SK-N-SH treated with all-trans-retinoic acid at 6 μM for 48 hours (cell line): Measurements from ENCODE around the gene ACOXL.
A peak's percentile ranks its signal among the peaks of the same experiment; 100 is the strongest.
"Not testable (repeated sequence)": the region's sequence is repeated elsewhere in the genome, so short reads cannot be mapped to it uniquely, and the experiment has no call there.

Source experiments
- ATAC-seq: fragments of 200-7000 bp; cut with Tn5 transposase; 3 replicates; pipeline ENCODE4 v1.9.1; 2020; ENCODE audit warnings: mild to moderate bottlenecking, moderate library complexity
- ARNTL ChIP-seq: fragments of 450-650 bp; formaldehyde crosslinking; IDR thresholded peaks from 2 replicates; pipeline ENCODE4 v1.5.0; 2020; ENCODE audit warnings: low read depth, mild to moderate bottlenecking, moderate library complexity, borderline replicate concordance
- BACH2 ChIP-seq: fragments of 250-450 bp; sonication (Bioruptor Pico); IDR thresholded peaks from 2 replicates; pipeline ENCODE4 v1.9.0; 2021; ENCODE audit warnings: mild to moderate bottlenecking, borderline replicate concordance
- CREB5 ChIP-seq: fragments of 250-450 bp; sonication (Bioruptor Pico); IDR thresholded peaks from 2 replicates; pipeline ENCODE4 v1.5.1; 2020; ENCODE audit warnings: low read depth, mild to moderate bottlenecking, moderate library complexity
- CSRNP3 ChIP-seq: fragments of 250-450 bp; sonication (Bioruptor Pico); IDR thresholded peaks from 2 replicates; pipeline ENCODE4 v1.5.1; 2021; ENCODE audit warnings: mild to moderate bottlenecking, moderate library complexity
- ESRRG ChIP-seq: fragments of 250-450 bp; sonication (Bioruptor Pico); IDR thresholded peaks from 2 replicates; pipeline ENCODE4 v1.6.1; 2021; ENCODE audit warnings: mild to moderate bottlenecking
- GLIS3 ChIP-seq: fragments of 250-450 bp; sonication (Bioruptor Pico); IDR thresholded peaks from 2 replicates; pipeline ENCODE4 v1.5.0; 2020; ENCODE audit warnings: mild to moderate bottlenecking, moderate library complexity
- ISL1 ChIP-seq: fragments of 250-450 bp; sonication (Bioruptor Pico); IDR thresholded peaks from 2 replicates; pipeline ENCODE4 v2.1.2; 2022; ENCODE audit warnings: mild to moderate bottlenecking, moderate library complexity
- PPARA ChIP-seq: fragments of 250-450 bp; sonication (Bioruptor Pico); IDR thresholded peaks from 2 replicates; pipeline ENCODE4 v1.5.0; 2020; ENCODE audit warnings: mild to moderate bottlenecking, borderline replicate concordance
- SNAI2 ChIP-seq: fragments of 250-450 bp; sonication (Bioruptor Pico); IDR thresholded peaks from 2 replicates; pipeline ENCODE4 v1.5.0; 2020; ENCODE audit warnings: mild to moderate bottlenecking, moderate library complexity
- TCF4 ChIP-seq: fragments of 250-450 bp; sonication (Bioruptor Pico); IDR thresholded peaks from 2 replicates; pipeline ENCODE4 v1.8.0; 2021; ENCODE audit warnings: mild to moderate bottlenecking, moderate library complexity, borderline replicate concordance
- TSHZ2 ChIP-seq: fragments of 250-450 bp; sonication (Bioruptor Pico); IDR thresholded peaks from 2 replicates; pipeline ENCODE4 v1.5.0; 2020; ENCODE audit warnings: mild to moderate bottlenecking, moderate library complexity
- ZC3H10 ChIP-seq: fragments of 250-450 bp; sonication (Bioruptor Pico); IDR thresholded peaks from 2 replicates; pipeline ENCODE4 v1.5.1; 2021; ENCODE audit warnings: mild to moderate bottlenecking, moderate library complexity
- ZFP3 ChIP-seq: fragments of 250-450 bp; sonication (Bioruptor Pico); IDR thresholded peaks from 2 replicates; pipeline ENCODE4 v1.5.0; 2020; ENCODE audit warnings: mild to moderate bottlenecking, moderate library complexity
- ZFP30 ChIP-seq: fragments of 450-650 bp; formaldehyde crosslinking; IDR thresholded peaks from 2 replicates; pipeline ENCODE4 v1.5.0; 2022; ENCODE audit warnings: mild to moderate bottlenecking, moderate library complexity
- ZNF565 ChIP-seq: fragments of 450-650 bp; formaldehyde crosslinking; conservative IDR thresholded peaks from 2 replicates; pipeline ENCODE4 v1.5.0; 2020; ENCODE audit warnings: low read depth, mild to moderate bottlenecking, moderate library complexity
- ZNF70 ChIP-seq: fragments of 450-650 bp; formaldehyde crosslinking; IDR thresholded peaks from 2 replicates; pipeline ENCODE4 v1.5.0; 2020; ENCODE audit warnings: mild to moderate bottlenecking, moderate library complexity
- ZNF8 ChIP-seq: fragments of 450-650 bp; formaldehyde crosslinking; IDR thresholded peaks from 2 replicates; pipeline ENCODE4 v1.5.0; 2020; ENCODE audit warnings: mild to moderate bottlenecking, moderate library complexity
- TF ChIP-seq, protein P1 (sequence below): fragments of 250-450 bp; sonication (Bioruptor Pico); IDR thresholded peaks from 2 replicates; pipeline ENCODE4 v1.8.0; 2020; ENCODE audit warnings: mild to moderate bottlenecking, moderate library complexity, borderline replicate concordance
- TF ChIP-seq, protein P2 (sequence below): fragments of 250-450 bp; sonication (Bioruptor Pico); IDR thresholded peaks from 2 replicates; pipeline ENCODE4 v1.8.0; 2021; ENCODE audit warnings: low read depth, mild to moderate bottlenecking, moderate library complexity, borderline replicate concordance

Gene ACOXL

GRCh38 chr2:111069722-111070121 lies 337.3 kb downstream of the ACOXL start:
- no peak for TF ChIP-seq BACH2 (CRISPR knock-in tag)
- no peak for TF ChIP-seq ISL1 (CRISPR knock-in tag)
- no peak for ATAC-seq

DNA sequence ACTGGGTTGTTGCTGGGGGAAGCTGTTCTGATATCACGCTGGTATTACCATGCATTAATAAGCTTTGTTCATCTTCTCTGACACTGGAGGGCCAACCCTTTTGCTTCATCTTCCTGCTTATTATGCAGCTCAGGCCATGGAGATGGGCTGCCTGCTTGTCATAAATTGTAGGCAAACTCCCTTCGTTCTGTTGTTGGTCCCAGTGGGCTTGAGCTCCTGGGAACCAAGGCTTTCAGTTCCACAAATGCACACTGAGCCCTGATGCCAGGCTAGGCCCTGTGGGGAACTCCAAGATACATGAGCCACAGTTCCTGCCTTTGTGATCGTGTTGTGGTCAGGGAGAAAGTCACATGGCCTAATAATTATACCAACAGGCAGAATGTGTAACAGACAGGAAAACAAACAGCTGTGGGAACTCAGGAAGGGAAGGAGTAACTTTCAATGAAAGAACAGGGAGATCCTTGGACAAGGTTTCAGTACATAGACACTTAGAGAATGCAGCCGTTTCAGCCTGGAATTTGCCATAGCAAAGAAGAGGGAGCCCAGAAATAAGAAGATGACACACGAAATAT lies 339.3 kb downstream of the ACOXL start:
- TF ChIP-seq ZC3H10 (no peak), GLIS3 (CRISPR knock-in tag) (no peak), CSRNP3 (CRISPR knock-in tag) (no peak), ARNTL (CRISPR knock-in tag) (no peak), ISL1 (CRISPR knock-in tag) (no peak)
- TF ChIP-seq, protein P1, sequence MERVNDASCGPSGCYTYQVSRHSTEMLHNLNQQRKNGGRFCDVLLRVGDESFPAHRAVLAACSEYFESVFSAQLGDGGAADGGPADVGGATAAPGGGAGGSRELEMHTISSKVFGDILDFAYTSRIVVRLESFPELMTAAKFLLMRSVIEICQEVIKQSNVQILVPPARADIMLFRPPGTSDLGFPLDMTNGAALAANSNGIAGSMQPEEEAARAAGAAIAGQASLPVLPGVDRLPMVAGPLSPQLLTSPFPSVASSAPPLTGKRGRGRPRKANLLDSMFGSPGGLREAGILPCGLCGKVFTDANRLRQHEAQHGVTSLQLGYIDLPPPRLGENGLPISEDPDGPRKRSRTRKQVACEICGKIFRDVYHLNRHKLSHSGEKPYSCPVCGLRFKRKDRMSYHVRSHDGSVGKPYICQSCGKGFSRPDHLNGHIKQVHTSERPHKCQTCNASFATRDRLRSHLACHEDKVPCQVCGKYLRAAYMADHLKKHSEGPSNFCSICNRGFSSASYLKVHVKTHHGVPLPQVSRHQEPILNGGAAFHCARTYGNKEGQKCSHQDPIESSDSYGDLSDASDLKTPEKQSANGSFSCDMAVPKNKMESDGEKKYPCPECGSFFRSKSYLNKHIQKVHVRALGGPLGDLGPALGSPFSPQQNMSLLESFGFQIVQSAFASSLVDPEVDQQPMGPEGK: no peak
- peak; percentile 81 for ATAC-seq

- peak; percentile 74 for TF ChIP-seq ISL1 (CRISPR knock-in tag)
- TF ChIP-seq TCF4: no peak
- peak; percentile 79 for ATAC-seq
These were observed 340.0 kb downstream of the ACOXL start for GRCh38 chr2:111072220-111072871.

- ATAC-seq: not testable (repeated sequence)
These were observed 350.3 kb downstream of the ACOXL start for GRCh38 chr2:111082659-111083058.

- ATAC-seq: no peak
- no peak for TF ChIP-seq TCF4
- TF ChIP-seq PPARA: no peak
- no peak for TF ChIP-seq SNAI2 (CRISPR knock-in tag)
- no peak for TF ChIP-seq ARNTL (CRISPR knock-in tag)
- no peak for TF ChIP-seq ZNF8 (CRISPR knock-in tag)
- TF ChIP-seq ZNF70 (CRISPR knock-in tag): no peak
- no peak for TF ChIP-seq GLIS3 (CRISPR knock-in tag)
- TF ChIP-seq CREB5: no peak
- no peak for TF ChIP-seq ZC3H10
- TF ChIP-seq ZFP3 (CRISPR knock-in tag): no peak
- no peak for TF ChIP-seq BACH2 (CRISPR knock-in tag)
- no peak for TF ChIP-seq ESRRG (CRISPR knock-in tag)
- TF ChIP-seq, protein P2, sequence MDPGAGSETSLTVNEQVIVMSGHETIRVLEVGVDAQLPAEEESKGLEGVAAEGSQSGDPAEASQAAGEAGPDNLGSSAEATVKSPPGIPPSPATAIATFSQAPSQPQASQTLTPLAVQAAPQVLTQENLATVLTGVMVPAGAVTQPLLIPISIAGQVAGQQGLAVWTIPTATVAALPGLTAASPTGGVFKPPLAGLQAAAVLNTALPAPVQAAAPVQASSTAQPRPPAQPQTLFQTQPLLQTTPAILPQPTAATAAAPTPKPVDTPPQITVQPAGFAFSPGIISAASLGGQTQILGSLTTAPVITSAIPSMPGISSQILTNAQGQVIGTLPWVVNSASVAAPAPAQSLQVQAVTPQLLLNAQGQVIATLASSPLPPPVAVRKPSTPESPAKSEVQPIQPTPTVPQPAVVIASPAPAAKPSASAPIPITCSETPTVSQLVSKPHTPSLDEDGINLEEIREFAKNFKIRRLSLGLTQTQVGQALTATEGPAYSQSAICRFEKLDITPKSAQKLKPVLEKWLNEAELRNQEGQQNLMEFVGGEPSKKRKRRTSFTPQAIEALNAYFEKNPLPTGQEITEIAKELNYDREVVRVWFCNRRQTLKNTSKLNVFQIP (CRISPR knock-in tag): no peak
- TF ChIP-seq ZFP30 (CRISPR knock-in tag): no peak
These were observed 359.4 kb downstream of the ACOXL start for GRCh38 chr2:111091811-111092211.

DNA sequence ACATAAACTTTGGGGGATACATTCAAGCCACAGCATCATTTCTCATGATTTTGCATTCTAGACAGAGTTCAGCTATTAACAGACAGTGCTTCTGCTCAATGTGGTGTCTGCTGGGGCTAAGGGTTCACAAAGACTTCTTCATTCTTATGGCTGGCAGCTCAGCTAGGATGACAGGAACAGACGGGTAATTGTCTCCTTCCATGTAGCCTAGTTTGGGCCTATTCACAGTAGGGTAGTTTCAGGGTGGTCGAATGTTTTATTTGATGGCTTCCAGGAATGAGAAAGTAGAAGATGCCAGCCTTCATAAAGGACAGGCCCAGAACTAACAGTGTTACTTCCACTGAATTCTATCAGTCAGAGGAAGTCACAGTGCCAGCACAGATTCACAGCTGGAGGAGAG lies 362.3 kb downstream of the ACOXL start:
- ATAC-seq: no peak
- TF ChIP-seq TSHZ2 (CRISPR knock-in tag): no peak
- TF ChIP-seq ZNF565 (CRISPR knock-in tag): no peak
- TF ChIP-seq ZNF70 (CRISPR knock-in tag): no peak
- TF ChIP-seq, protein P2 (CRISPR knock-in tag): no peak
- TF ChIP-seq CSRNP3 (CRISPR knock-in tag): no peak
- no peak for TF ChIP-seq GLIS3 (CRISPR knock-in tag)
